ENCODE results near the gene STRN. TPM values are rescaled to one million over a fixed set of nuclear protein-coding genes. Genes with fewer than 3 reads are reported as not detected.

Gene STRN
- total RNA-seq, 2 donors from 2014 or later: 29.2 to 34.5 TPM

GRCh38 chr2:36869606-36870005 lies 96.7 kb downstream of the STRN start:
- TF ChIP-seq CTCF (IDR thresholded peaks at IDR 0.05): no peak
- peaks cover 50% of the 10 kb centered on the region for H3K36me3 ChIP-seq

GRCh38 chr2:36861896-36862295 lies 104.4 kb downstream of the STRN start:
- H3K4me3 ChIP-seq: no peak overlapping the region
- no peaks in the 10 kb centered on the region for H3K27me3 ChIP-seq
- peaks cover 29% of the 10 kb centered on the region for H3K36me3 ChIP-seq
- DNase-seq (ENCODE audit: low spot score): no peak
- H3K4me1 ChIP-seq: no peaks in the 10 kb centered on the region
- H3K9me3 ChIP-seq: no peaks in the 10 kb centered on the region
- H3K27ac ChIP-seq: no peak overlapping the region
- TF ChIP-seq CTCF (IDR thresholded peaks at IDR 0.05): no peak

More at GRCh38 chr2:36869606-36870005, 96.7 kb downstream of the STRN start:
- Histone ChIP-seq H3K9me3 (no peaks in the 10 kb centered on the region), H3K4me1 (no peaks in the 10 kb centered on the region), H3K27me3 (no peaks in the 10 kb centered on the region), H3K27ac (no peak overlapping the region), H3K4me3 (no peak overlapping the region)
- no peak for DNase-seq (ENCODE audit: low spot score)

GRCh38 chr2:36859366-36859792 lies 107.0 kb downstream of the STRN start:
- H3K27ac ChIP-seq: no peak overlapping the region
- H3K9me3 ChIP-seq: no peaks in the 10 kb centered on the region
- no peaks in the 10 kb centered on the region for H3K4me1 ChIP-seq
- H3K27me3 ChIP-seq: no peaks in the 10 kb centered on the region
- no peak for DNase-seq (ENCODE audit: low spot score)
- no peak overlapping the region for H3K4me3 ChIP-seq
- TF ChIP-seq CTCF (IDR thresholded peaks at IDR 0.05): no peak
- peaks cover 32% of the 10 kb centered on the region for H3K36me3 ChIP-seq

- TF ChIP-seq CTCF (IDR thresholded peaks at IDR 0.05): no peak
- Histone ChIP-seq H3K9me3 (no peaks in the 10 kb centered on the region), H3K4me1 (no peaks in the 10 kb centered on the region), H3K4me3 (no peak overlapping the region), H3K27ac (no peak overlapping the region), H3K36me3 (peaks cover 28% of the 10 kb centered on the region), H3K27me3 (no peaks in the 10 kb centered on the region)
- no peak for DNase-seq (ENCODE audit: low spot score)
These were observed 107.6 kb downstream of the STRN start for GRCh38 chr2:36858551-36859365.

GRCh38 chr2:36857713-36858112 lies 108.6 kb downstream of the STRN start:
- no peak for TF ChIP-seq CTCF (IDR thresholded peaks at IDR 0.05)
- no peaks in the 10 kb centered on the region for H3K9me3 ChIP-seq
- H3K4me3 ChIP-seq: no peak overlapping the region
- H3K27ac ChIP-seq: no peak overlapping the region
- DNase-seq (ENCODE audit: low spot score): no peak
- H3K27me3 ChIP-seq: no peaks in the 10 kb centered on the region
- no peaks in the 10 kb centered on the region for H3K4me1 ChIP-seq
- peaks cover 28% of the 10 kb centered on the region for H3K36me3 ChIP-seq

Data from right atrium auricular region (tissue), 2 donors.